HCT116 (cell line): ENCODE measurements around the gene RIN3.

ENCODE experiments used
- CBX3 ChIP-seq: IDR thresholded peaks from 2 replicates; pipeline ENCODE4 v1.6.1; 2012; ENCODE audit warnings: low read depth
- CTCF ChIP-seq, 3 experiments: fragments of 200-600 bp in 1 of 3; sonication (generic) in 1 of 3; IDR thresholded peaks in 2 of 3; conservative IDR thresholded peaks in 1 of 3; 2 replicates each; pipeline ENCODE4 v1.5.1; 2012 to 2017; ENCODE audit warnings: low read depth in 2 of 3, low read length in 2 of 3, antibody characterized with exemption in 1 of 3, borderline replicate concordance in 1 of 3, control low read depth in 1 of 3, mild to moderate bottlenecking in 1 of 3, mixed read lengths in 1 of 3, mixed run types in 1 of 3, moderate library complexity in 1 of 3; ENCODE audit not compliant: insufficient read depth in 1 of 3
- EGR1 ChIP-seq: IDR thresholded peaks from 2 replicates; pipeline ENCODE4 v1.6.1; 2012; ENCODE audit warnings: low read depth
- ELF1 ChIP-seq: IDR thresholded peaks from 2 replicates; pipeline ENCODE4 v1.6.1; 2012; ENCODE audit warnings: low read depth, borderline replicate concordance
- EZH2 ChIP-seq: fragments of 200-600 bp; sonication (generic); IDR thresholded peaks from 2 replicates; pipeline ENCODE4 v1.6.1; 2017; ENCODE audit warnings: antibody characterized with exemption, mixed run types
- EZH2phosphoT487 ChIP-seq: fragments of 200-600 bp; IDR thresholded peaks from 2 replicates; pipeline ENCODE4 v1.6.1; 2018; ENCODE audit warnings: antibody characterized with exemption, borderline replicate concordance
- MAX ChIP-seq: IDR thresholded peaks from 2 replicates; pipeline ENCODE4 v1.6.1; 2012
- RAD21 ChIP-seq: IDR thresholded peaks from 2 replicates; pipeline ENCODE4 v1.6.1; 2012; ENCODE audit warnings: low read depth, mild to moderate bottlenecking

- no peak for TF ChIP-seq MAX
- TF ChIP-seq ELF1 = no peak
- no peak for TF ChIP-seq CTCF (IDR thresholded peaks at IDR 0.05 in 2 of 3, conservative IDR thresholded peaks at IDR 0.05 in 1 of 3; ENCODE audit: borderline replicate concordance in 1 of 3, insufficient read depth in 1 of 3, low read depth in 2 of 3, low read length in 2 of 3)
- no peak for TF ChIP-seq EZH2
- TF ChIP-seq EGR1 = no peak
- no peak for TF ChIP-seq RAD21
- no peak for TF ChIP-seq EZH2phosphoT487
- no peak for TF ChIP-seq CBX3
These were observed 14.3 kb upstream of the RIN3 start for GRCh38 chr14:92499234-92499633.
